ENCODE results near the gene TMUB2.

DNA sequence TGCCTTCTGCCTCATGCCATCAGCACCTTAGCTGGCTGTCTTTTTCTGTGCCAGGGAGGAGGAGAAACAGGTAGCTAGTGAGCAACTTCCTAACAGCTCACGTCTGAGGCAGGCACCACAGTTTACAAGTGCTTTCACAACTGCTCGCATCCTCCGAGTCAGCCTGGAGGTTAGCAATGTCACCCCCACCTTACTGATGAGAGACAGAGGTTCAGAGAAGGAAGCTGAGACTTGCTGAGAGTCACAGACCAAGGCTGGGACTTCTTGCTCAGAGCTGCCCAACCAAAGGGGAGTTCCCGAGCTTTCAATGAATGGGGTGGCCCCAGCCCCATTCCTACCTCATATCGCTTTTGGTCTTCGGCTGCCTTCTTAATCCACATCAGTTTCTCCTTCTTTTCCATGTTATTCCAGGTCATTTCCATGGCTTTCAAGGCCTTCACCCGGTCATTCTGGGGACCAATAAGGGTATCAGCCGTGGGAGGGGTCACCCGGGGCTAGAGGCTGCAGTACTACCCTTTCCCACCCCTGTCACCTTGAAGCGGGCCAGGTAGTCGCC lies 23.1 kb downstream of the TMUB2 start:
- TF ChIP-seq CTCF (IDR thresholded peaks at IDR 0.05 in 2 of 3, conservative IDR thresholded peaks at IDR 0.05 in 1 of 3; ENCODE audit: borderline replicate concordance in 1 of 3, insufficient read depth in 1 of 3, low read depth in 2 of 3, low read length in 2 of 3) (no peak), POLR2AphosphoS5 (IDR thresholded peaks at IDR 0.05; ENCODE audit: low read depth, low read length) (no peak), FOSL1 (IDR thresholded peaks at IDR 0.05; ENCODE audit: low read depth) (no peak), SRF (IDR thresholded peaks at IDR 0.05; ENCODE audit: low read depth) (no peak), POLR2A (IDR thresholded peaks at IDR 0.05; ENCODE audit: borderline replicate concordance, extremely low read depth, insufficient read depth, insufficient read length) (no peak), SP1 (IDR thresholded peaks at IDR 0.05; ENCODE audit: low read depth) (no peak)
